Thoracic aorta endothelial cell (primary cell): ENCODE results near the gene ANKRD36C. TPM values are rescaled to one million over a fixed set of nuclear protein-coding genes. Genes with fewer than 3 reads are reported as not detected.

Experiments used
- small RNA-seq: library from RNA; depleted of rRNA; stranded (forward); fragments of <200 nt; gene quantifications from one replicate; pipeline ENCODE3, GENCODE V24; 2012
- total RNA-seq: library from RNA; depleted of rRNA; stranded (reverse); fragments of >200 nt; gene quantifications from 2 replicates; pipeline ENCODE4 v1.2.3, GENCODE V29; 2012

Gene ANKRD36C
- total RNA-seq = 171 and 266 TPM in 2 replicates

GRCh38 chr2:95991351-95992094, at the start of gene ANKRD36C:
Gene ANKRD36C, minus strand, starts transcription at chr2:95991824. Its CDS starts 116 bp downstream, at chr2:95991708.

GRCh38 chr2:96034792-96035191, 43.2 kb upstream of the ANKRD36C start, which contains the start of gene GPAT2:
Gene GPAT2, minus strand, starts transcription at chr2:96034916. Its CDS starts 2,557 bp downstream, at chr2:96032359.

Small RNAs within 50 kb of the gene (small RNA-seq; reads per million reads assigned to genes)
- gene RN7SL210P = not detected

Other genes with a start within 250 kb of the ANKRD36C start
- 6.5 and 7.4 TPM in 2 replicates for gene GPAT2, start 43.1 kb upstream of the ANKRD36C start, total RNA-seq
- not detected in 2 replicates for gene ADRA2B, start 124.7 kb upstream of the ANKRD36C start, total RNA-seq
- not detected in 2 replicates for gene ASTL, start 146.7 kb upstream of the ANKRD36C start, total RNA-seq
- gene DUSP2, start 153.6 kb upstream of the ANKRD36C start, total RNA-seq = 0.27 and 0.93 TPM in 2 replicates
- 245 and 249 TPM in 2 replicates for gene STARD7, start 217.0 kb upstream of the ANKRD36C start, total RNA-seq